ENCODE data around the gene ECHS1.
A peak's percentile ranks its signal among the peaks of the same experiment; 100 is the strongest.

ECHS1 gene

GRCh38 chr10:133337370-133337725 is 35.8 kb downstream of the ECHS1 start:
- Histone ChIP-seq H3K18ac (ENCODE audit: low read length) (no peak overlapping the region), H2BK12ac (ENCODE audit: low read length) (no peak overlapping the region)
- WGBS (ENCODE audit: extremely low coverage, insufficient coverage, insufficient read length), result 100% methylated on average over 2 of the region's 3 CpGs

GRCh38 chr10:133336577-133337369 is 36.4 kb downstream of the ECHS1 start, which contains the start of gene CALY:
Gene CALY (minus strand): TSS chr10:133336896. CDS start chr10:133328989, 7,907 bp downstream.
- Histone ChIP-seq H3K14ac (ENCODE audit: low read length) (no peak within 1 kb of the TSS), H3K18ac (ENCODE audit: low read length) (no peak within 1 kb of the TSS), H3K9ac (ENCODE audit: low read length) (no peak within 1 kb of the TSS), H4K8ac (ENCODE audit: low read depth, low read length) (no peak within 1 kb of the TSS), H4K12ac (ENCODE audit: low read depth, low read length) (no peak within 1 kb of the TSS), H3K4ac (ENCODE audit: low read depth, low read length) (no peak within 1 kb of the TSS), H3K27ac (ENCODE audit: low read depth, low read length) (no peak within 1 kb of the TSS), H3K36me3 (ENCODE audit: control insufficient read depth in 1 of 2, insufficient read depth in 2 of 2, low read length in 2 of 2) (no peaks in the 10 kb centered on the region), H3K9me3 (ENCODE audit: insufficient read depth, low read depth, low read length) (peaks cover 42% of the 10 kb centered on the region), H2BK120ac (ENCODE audit: insufficient read depth, low read length, poor library complexity) (no peak within 1 kb of the TSS), H3K4me2 (ENCODE audit: low read length) (no peak within 1 kb of the TSS), H2BK12ac (ENCODE audit: low read length) (no peak within 1 kb of the TSS), H2AK5ac (ENCODE audit: low read length) (no peak within 1 kb of the TSS), H3K27me3 (ENCODE audit: insufficient read depth, low read length) (peaks cover 45% of the 10 kb centered on the region), H3K79me2 (ENCODE audit: control insufficient read depth, insufficient read depth, low read length, poor library complexity) (no peaks in the 10 kb centered on the region), H3K23ac (ENCODE audit: low read length) (no peak within 1 kb of the TSS), H3K79me1 (ENCODE audit: low read length) (no peaks in the 10 kb centered on the region), H3K4me3 (ENCODE audit: low read depth, low read length) (peak within 1 kb of the TSS; percentile 53), H3K4me1 (ENCODE audit: control insufficient read depth in 1 of 2, insufficient read depth in 2 of 2, low read length in 2 of 2) (peaks cover 0 to 3% of the 10 kb centered on the region in 2 experiments), H2BK5ac (ENCODE audit: low read depth, low read length, poor library complexity) (no peak within 1 kb of the TSS), H2AFZ (ENCODE audit: insufficient read depth, low read length, poor library complexity) (no peak within 1 kb of the TSS), H4K91ac (ENCODE audit: low read depth, low read length) (no peak within 1 kb of the TSS)
- no CpG with 5 or more reads among the region's 63 CpGs for WGBS (ENCODE audit: extremely low coverage, insufficient coverage, insufficient read length)
- DNase-seq, result no peak

More at GRCh38 chr10:133337370-133337725, 35.8 kb downstream of the ECHS1 start:
- H2BK120ac ChIP-seq (ENCODE audit: insufficient read depth, low read length, poor library complexity), result no peak overlapping the region
- no peak overlapping the region for H3K4me2 ChIP-seq (ENCODE audit: low read length)
- peak overlapping the region; percentile 0 for H3K4me3 ChIP-seq (ENCODE audit: low read depth, low read length)
- H3K27me3 ChIP-seq (ENCODE audit: insufficient read depth, low read length), result peaks cover 41% of the 10 kb centered on the region
- peaks cover 0 to 3% of the 10 kb centered on the region in 2 experiments for H3K4me1 ChIP-seq (ENCODE audit: control insufficient read depth in 1 of 2, insufficient read depth in 2 of 2, low read length in 2 of 2)
- DNase-seq, result no peak
- H3K23ac ChIP-seq (ENCODE audit: low read length), result no peak overlapping the region
- H3K36me3 ChIP-seq (ENCODE audit: control insufficient read depth in 1 of 2, insufficient read depth in 2 of 2, low read length in 2 of 2), result no peaks in the 10 kb centered on the region
- H2AFZ ChIP-seq (ENCODE audit: insufficient read depth, low read length, poor library complexity), result no peak overlapping the region
- H3K79me1 ChIP-seq (ENCODE audit: low read length), result no peaks in the 10 kb centered on the region
- H3K9me3 ChIP-seq (ENCODE audit: insufficient read depth, low read depth, low read length), result peaks cover 42% of the 10 kb centered on the region
- no peak overlapping the region for H3K4ac ChIP-seq (ENCODE audit: low read depth, low read length)
- no peak overlapping the region for H3K27ac ChIP-seq (ENCODE audit: low read depth, low read length)
- no peak overlapping the region for H2AK5ac ChIP-seq (ENCODE audit: low read length)
- H3K79me2 ChIP-seq (ENCODE audit: control insufficient read depth, insufficient read depth, low read length, poor library complexity), result no peaks in the 10 kb centered on the region
- H4K8ac ChIP-seq (ENCODE audit: low read depth, low read length), result no peak overlapping the region
- H4K91ac ChIP-seq (ENCODE audit: low read depth, low read length), result no peak overlapping the region
- no peak overlapping the region for H4K12ac ChIP-seq (ENCODE audit: low read depth, low read length)
- H2BK5ac ChIP-seq (ENCODE audit: low read depth, low read length, poor library complexity), result no peak overlapping the region
- H3K9ac ChIP-seq (ENCODE audit: low read length), result no peak overlapping the region
- no peak overlapping the region for H3K14ac ChIP-seq (ENCODE audit: low read length)

- Histone ChIP-seq H3K9me3 (ENCODE audit: insufficient read depth, low read depth, low read length) (peaks cover 42% of the 10 kb centered on the region), H3K23ac (ENCODE audit: low read length) (no peak overlapping the region), H2BK5ac (ENCODE audit: low read depth, low read length, poor library complexity) (no peak overlapping the region), H3K14ac (ENCODE audit: low read length) (no peak overlapping the region), H3K36me3 (ENCODE audit: control insufficient read depth in 1 of 2, insufficient read depth in 2 of 2, low read length in 2 of 2) (no peaks in the 10 kb centered on the region), H3K4me1 (ENCODE audit: control insufficient read depth in 1 of 2, insufficient read depth in 2 of 2, low read length in 2 of 2) (peaks cover 0 to 3% of the 10 kb centered on the region in 2 experiments), H3K79me1 (ENCODE audit: low read length) (no peaks in the 10 kb centered on the region), H3K27ac (ENCODE audit: low read depth, low read length) (no peak overlapping the region), H3K18ac (ENCODE audit: low read length) (no peak overlapping the region), H3K4ac (ENCODE audit: low read depth, low read length) (no peak overlapping the region), H2BK120ac (ENCODE audit: insufficient read depth, low read length, poor library complexity) (no peak overlapping the region), H2BK12ac (ENCODE audit: low read length) (no peak overlapping the region), H4K8ac (ENCODE audit: low read depth, low read length) (no peak overlapping the region), H3K9ac (ENCODE audit: low read length) (no peak overlapping the region), H4K12ac (ENCODE audit: low read depth, low read length) (no peak overlapping the region), H4K91ac (ENCODE audit: low read depth, low read length) (no peak overlapping the region), H3K27me3 (ENCODE audit: insufficient read depth, low read length) (peaks cover 45% of the 10 kb centered on the region), H2AK5ac (ENCODE audit: low read length) (no peak overlapping the region), H2AFZ (ENCODE audit: insufficient read depth, low read length, poor library complexity) (no peak overlapping the region), H3K79me2 (ENCODE audit: control insufficient read depth, insufficient read depth, low read length, poor library complexity) (no peaks in the 10 kb centered on the region), H3K4me3 (ENCODE audit: low read depth, low read length) (no peak overlapping the region), H3K4me2 (ENCODE audit: low read length) (no peak overlapping the region)
- no peak for DNase-seq
- no CpG with 5 or more reads among the region's 41 CpGs for WGBS (ENCODE audit: extremely low coverage, insufficient coverage, insufficient read length)
Measured at GRCh38 chr10:133336118-133336576, 37.0 kb downstream of the ECHS1 start.

- no peak overlapping the region for H2BK5ac ChIP-seq (ENCODE audit: low read depth, low read length, poor library complexity)
- H2AFZ ChIP-seq (ENCODE audit: insufficient read depth, low read length, poor library complexity), result no peak overlapping the region
- peak in 1 of 2 donors; percentile 51 for DNase-seq
- H3K14ac ChIP-seq (ENCODE audit: low read length), result no peak overlapping the region
- H3K18ac ChIP-seq (ENCODE audit: low read length), result no peak overlapping the region
- no peaks in the 10 kb centered on the region for H3K79me2 ChIP-seq (ENCODE audit: control insufficient read depth, insufficient read depth, low read length, poor library complexity)
- no peak overlapping the region for H3K23ac ChIP-seq (ENCODE audit: low read length)
- H2BK120ac ChIP-seq (ENCODE audit: insufficient read depth, low read length, poor library complexity), result no peak overlapping the region
- peaks cover 45% of the 10 kb centered on the region for H3K27me3 ChIP-seq (ENCODE audit: insufficient read depth, low read length)
- no peak overlapping the region for H2AK5ac ChIP-seq (ENCODE audit: low read length)
- H2BK12ac ChIP-seq (ENCODE audit: low read length), result no peak overlapping the region
- no peak overlapping the region for H3K27ac ChIP-seq (ENCODE audit: low read depth, low read length)
- no peaks in the 10 kb centered on the region for H3K79me1 ChIP-seq (ENCODE audit: low read length)
- no peak overlapping the region for H4K91ac ChIP-seq (ENCODE audit: low read depth, low read length)
- H3K9me3 ChIP-seq (ENCODE audit: insufficient read depth, low read depth, low read length), result peaks cover 42% of the 10 kb centered on the region
- no peaks in the 10 kb centered on the region for H3K36me3 ChIP-seq (ENCODE audit: control insufficient read depth in 1 of 2, insufficient read depth in 2 of 2, low read length in 2 of 2)
- no peak overlapping the region for H3K9ac ChIP-seq (ENCODE audit: low read length)
- no peak overlapping the region for H3K4me3 ChIP-seq (ENCODE audit: low read depth, low read length)
- H4K12ac ChIP-seq (ENCODE audit: low read depth, low read length), result no peak overlapping the region
- peak overlapping the region; percentile 27 for H3K4me2 ChIP-seq (ENCODE audit: low read length)
- no CpG with 5 or more reads among the region's 75 CpGs for WGBS (ENCODE audit: extremely low coverage, insufficient coverage, insufficient read length)
- H4K8ac ChIP-seq (ENCODE audit: low read depth, low read length), result no peak overlapping the region
- no peak overlapping the region for H3K4ac ChIP-seq (ENCODE audit: low read depth, low read length)
- H3K4me1 ChIP-seq (ENCODE audit: control insufficient read depth in 1 of 2, insufficient read depth in 2 of 2, low read length in 2 of 2), result peaks cover 0 to 3% of the 10 kb centered on the region in 2 experiments
Measured at GRCh38 chr10:133335246-133336117, 37.7 kb downstream of the ECHS1 start.

Data from trophoblast cell (in vitro differentiated cells and primary cell).